HG03159 (cell line): ENCODE data around the gene C4orf54.

ENCODE experiments used
- ATAC-seq: cut with Tn5 transposase; IDR thresholded peaks from one replicate; pipeline ENCODE4 v1.9.1; 2021; ENCODE audit warnings: mild to moderate bottlenecking, moderate library complexity; ENCODE audit not compliant: unreplicated experiment

Gene C4orf54

GRCh38 chr4:99657798-99658197 is at the start of gene C4orf54:
Gene C4orf54, minus strand, starts transcription at chr4:99657828. Its CDS starts 3,180 bp downstream, at chr4:99654648.
- ATAC-seq = no peak

- no peak for ATAC-seq
Measured at GRCh38 chr4:99705891-99706290, 48.3 kb upstream of the C4orf54 start.

- no peak for ATAC-seq
Measured at GRCh38 chr4:99696801-99697200, 39.2 kb upstream of the C4orf54 start.

GRCh38 chr4:99693140-99693539 is 35.5 kb upstream of the C4orf54 start:
- no peak for ATAC-seq

- ATAC-seq = no peak
Measured at GRCh38 chr4:99690990-99691389, 33.4 kb upstream of the C4orf54 start.

GRCh38 chr4:99690472-99690871 is 32.8 kb upstream of the C4orf54 start:
- ATAC-seq = no peak

- no peak for ATAC-seq
Measured at GRCh38 chr4:99687120-99687519, 29.5 kb upstream of the C4orf54 start.

GRCh38 chr4:99685234-99685633 is 27.6 kb upstream of the C4orf54 start:
- ATAC-seq = no peak

GRCh38 chr4:99683895-99684294 is 26.3 kb upstream of the C4orf54 start:
- no peak for ATAC-seq

- ATAC-seq = no peak
Measured at GRCh38 chr4:99679976-99680375, 22.3 kb upstream of the C4orf54 start.

GRCh38 chr4:99679204-99679603 is 21.6 kb upstream of the C4orf54 start:
- no peak for ATAC-seq

GRCh38 chr4:99677161-99677560 is 19.5 kb upstream of the C4orf54 start:
- no peak for ATAC-seq

- ATAC-seq = no peak
Measured at GRCh38 chr4:99670409-99671073, 12.9 kb upstream of the C4orf54 start.

GRCh38 chr4:99669084-99669483 is 11.5 kb upstream of the C4orf54 start:
- ATAC-seq = no peak

GRCh38 chr4:99668472-99668871 is 10.8 kb upstream of the C4orf54 start:
- ATAC-seq = no peak

GRCh38 chr4:99665983-99666382 is 8.4 kb upstream of the C4orf54 start:
- ATAC-seq = no peak

GRCh38 chr4:99664716-99665115 is 7.1 kb upstream of the C4orf54 start:
- ATAC-seq = no peak

- ATAC-seq = no peak
Measured at GRCh38 chr4:99661907-99662306, 4.3 kb upstream of the C4orf54 start.

GRCh38 chr4:99658666-99659065 is 1.0 kb upstream of the C4orf54 start:
- ATAC-seq = no peak

GRCh38 chr4:99655308-99656081 is 2.1 kb downstream of the C4orf54 start:
- ATAC-seq = no peak

GRCh38 chr4:99654361-99654761 is 3.3 kb downstream of the C4orf54 start:
- ATAC-seq = no peak

GRCh38 chr4:99653916-99654315 is 3.7 kb downstream of the C4orf54 start:
- ATAC-seq = no peak
